Stimulated activated naive CD8-positive, alpha-beta T cell treated with anti-CD3 and anti-CD28 coated beads, Interleukin-15, amount 100 ng/mL, for 72 hours (primary cell): ENCODE data around the gene GPR17.

Experiments used
- ATAC-seq: fragments of 150-1000 bp; cut with Tn5 transposase; 2 replicates; pipeline ENCODE4 v1.10.0; 2021; ENCODE audit warnings: mild to moderate bottlenecking, moderate library complexity
- DNase-seq, 2 donors: peaks; one replicate each; pipeline ENCODE4 v3.0.0; 2021 to 2022
- H3K27ac Mint-ChIP-seq, 2 donors: one replicate each; pipeline ENCODE4 v1.8.0; 2022; ENCODE audit warnings: mild to moderate bottlenecking in 2 of 2, mixed read lengths in 2 of 2, moderate library complexity in 2 of 2
- H3K27me3 Mint-ChIP-seq: one replicate; pipeline ENCODE4 v1.8.0; 2022; ENCODE audit warnings: mixed read lengths
- H3K4me1 Mint-ChIP-seq: one replicate; pipeline ENCODE4 v1.8.0; 2022; ENCODE audit warnings: mild to moderate bottlenecking, mixed read lengths
- H3K4me3 Mint-ChIP-seq, 2 donors: one replicate each; pipeline ENCODE4 v1.8.0; 2022; ENCODE audit warnings: mild to moderate bottlenecking in 2 of 2, mixed read lengths in 2 of 2, moderate library complexity in 1 of 2
- H3K9me3 Mint-ChIP-seq, 2 donors: one replicate each; pipeline ENCODE4 v1.8.0; 2022; ENCODE audit warnings: mixed read lengths in 2 of 2

The GPR17 gene

DNA sequence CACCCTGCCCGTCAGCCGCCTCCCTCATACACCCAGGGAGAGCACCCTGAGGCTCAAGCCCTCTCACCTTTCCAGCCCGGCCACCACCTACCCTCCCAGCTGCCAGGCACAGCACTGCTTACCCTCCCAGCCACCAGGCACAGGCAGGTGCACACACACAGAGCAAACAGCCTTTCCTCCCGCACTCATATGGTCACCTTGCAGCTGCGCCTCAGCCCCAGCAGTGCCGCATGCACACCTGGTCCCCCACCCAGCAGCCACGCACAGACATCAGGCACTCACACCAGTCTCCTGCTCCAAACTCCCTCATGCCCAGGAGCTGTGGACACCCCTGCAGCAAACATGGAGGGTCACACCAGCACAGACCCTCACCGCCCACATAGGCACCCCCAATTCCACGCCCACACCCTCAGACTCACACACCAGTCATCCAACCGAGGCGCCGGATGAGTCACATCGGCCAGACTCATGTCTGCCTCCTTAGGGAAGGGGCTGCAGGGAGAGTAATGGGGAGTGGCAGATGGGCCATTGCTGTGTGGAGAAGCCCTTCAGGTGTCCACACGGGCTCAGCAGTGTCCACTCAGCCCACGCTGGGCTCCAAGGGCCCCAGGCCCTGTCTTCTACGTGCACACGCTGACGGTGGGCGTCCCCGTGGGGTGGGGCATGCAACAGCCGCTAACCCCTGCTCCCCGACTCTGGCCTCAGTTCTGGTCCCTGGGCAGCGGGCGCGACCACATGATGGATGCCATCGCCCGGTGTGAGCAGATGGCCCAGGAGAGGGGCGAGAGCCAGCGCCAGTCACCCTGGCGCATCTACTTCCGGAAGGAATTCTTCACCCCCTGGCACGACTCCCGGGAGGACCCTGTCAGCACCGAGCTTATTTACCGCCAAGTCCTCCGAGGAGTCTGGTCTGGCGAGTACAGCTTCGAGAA, 22.3 kb upstream of the GPR17 start:
- peak in 1 of 2 donors; percentile 4 for DNase-seq
- no peak overlapping the region for H3K27ac Mint-ChIP-seq
- no peaks in the 10 kb centered on the region for H3K4me1 Mint-ChIP-seq
- H3K9me3 Mint-ChIP-seq: no peaks in the 10 kb centered on the region
- no peak for ATAC-seq
- no peaks in the 10 kb centered on the region for H3K27me3 Mint-ChIP-seq
- no peak overlapping the region for H3K4me3 Mint-ChIP-seq

DNA sequence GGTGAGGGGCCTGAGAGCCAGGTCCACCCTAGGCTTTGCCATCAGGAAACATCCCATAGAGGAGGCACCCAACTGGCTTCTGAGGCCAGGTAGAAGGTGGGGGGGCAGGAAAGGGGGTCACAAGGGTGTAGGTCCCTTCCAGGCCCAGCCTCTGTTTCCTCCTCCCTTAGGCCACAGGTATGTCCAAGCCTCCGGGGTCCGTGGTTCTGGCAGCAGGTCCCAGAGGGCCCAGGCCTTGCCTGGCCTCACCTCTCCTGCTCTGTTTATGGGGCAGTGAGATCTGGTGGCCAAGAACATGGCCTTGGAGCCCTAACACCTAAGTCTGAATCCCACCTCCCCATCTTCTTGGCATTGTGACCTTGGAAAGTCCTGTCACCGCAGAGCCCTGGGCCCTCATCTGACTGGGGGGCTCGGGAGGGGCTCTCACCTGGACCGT, 21.6 kb upstream of the GPR17 start:
- no peak for ATAC-seq
- H3K4me1 Mint-ChIP-seq: no peaks in the 10 kb centered on the region

DNA sequence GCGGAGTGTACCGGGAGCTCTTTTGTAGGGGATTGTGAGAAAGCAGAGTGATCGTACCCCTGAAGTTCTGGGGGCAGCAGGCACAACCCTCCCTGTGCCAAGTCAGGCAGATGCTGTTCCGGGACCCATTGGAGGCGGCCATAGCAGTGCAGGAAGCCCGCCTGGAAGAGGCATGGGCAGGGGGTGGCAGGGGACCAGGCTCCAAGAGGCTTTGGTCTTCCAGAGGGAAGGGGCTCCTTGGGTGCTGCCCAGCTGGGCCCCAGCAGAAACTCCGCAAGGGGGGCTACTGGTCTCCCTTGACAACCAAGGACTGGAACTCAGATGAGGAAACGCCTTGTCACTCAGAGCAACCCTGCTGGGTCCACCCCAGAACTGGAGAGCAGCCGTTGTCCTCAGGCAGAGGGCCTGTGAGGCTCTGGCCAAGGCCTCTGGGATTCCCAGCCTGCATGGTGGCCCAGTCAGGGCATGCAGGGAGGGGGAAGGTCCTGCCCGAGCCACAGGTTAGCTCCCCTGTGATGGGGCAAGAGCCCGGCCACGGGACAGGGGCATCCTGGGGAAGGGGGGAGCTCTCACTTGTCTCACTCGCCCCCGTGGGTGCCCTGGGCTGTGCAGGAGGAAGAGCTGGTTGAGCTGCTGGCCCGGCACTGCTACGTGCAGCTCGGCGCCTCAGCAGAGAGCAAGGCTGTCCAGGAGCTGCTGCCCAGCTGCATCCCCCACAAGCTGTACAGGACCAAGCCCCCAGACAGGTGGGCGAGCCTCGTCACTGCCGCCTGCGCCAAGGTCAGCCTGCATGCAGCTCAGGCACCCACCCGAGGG, 21.0 kb upstream of the GPR17 start:
- no peaks in the 10 kb centered on the region for H3K9me3 Mint-ChIP-seq
- no peak for ATAC-seq
- no peak overlapping the region for H3K4me3 Mint-ChIP-seq
- no peaks in the 10 kb centered on the region for H3K27me3 Mint-ChIP-seq
- no peaks in the 10 kb centered on the region for H3K4me1 Mint-ChIP-seq
- peak overlapping the region in 1 of 2 donors; percentile 13 for H3K27ac Mint-ChIP-seq
- no peak for DNase-seq

More for the DNA sequence above, 21.6 kb upstream of the GPR17 start:
- no peak for DNase-seq
- Mint-ChIP-seq H3K27ac (peak overlapping the region in 1 of 2 donors; percentile 13), H3K4me3 (no peak overlapping the region), H3K9me3 (no peaks in the 10 kb centered on the region), H3K27me3 (no peaks in the 10 kb centered on the region)

DNA sequence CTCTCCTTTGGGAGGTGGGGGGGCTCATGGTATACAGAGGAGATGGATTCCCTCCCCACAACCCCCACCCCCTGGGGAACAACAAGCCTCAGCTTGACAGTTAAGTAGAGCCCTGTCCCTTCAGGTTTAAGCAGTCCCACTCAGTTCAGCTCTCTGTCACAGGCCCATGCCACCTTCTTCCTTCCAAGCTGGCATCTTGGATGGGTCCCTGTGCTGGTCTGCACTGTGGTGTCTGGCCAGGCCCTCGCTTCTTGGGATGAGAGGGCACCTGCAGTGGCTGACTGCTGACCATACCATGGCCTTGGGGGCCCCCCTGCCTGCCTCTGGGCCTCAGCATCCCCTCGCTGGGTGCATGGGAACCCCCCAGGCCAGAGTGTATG, 20.4 kb upstream of the GPR17 start:
- no peaks in the 10 kb centered on the region for H3K9me3 Mint-ChIP-seq
- no peak for ATAC-seq
- no peak overlapping the region for H3K4me3 Mint-ChIP-seq
- DNase-seq: no peak
- H3K4me1 Mint-ChIP-seq: no peaks in the 10 kb centered on the region
- no peaks in the 10 kb centered on the region for H3K27me3 Mint-ChIP-seq
- no peak overlapping the region for H3K27ac Mint-ChIP-seq

DNA sequence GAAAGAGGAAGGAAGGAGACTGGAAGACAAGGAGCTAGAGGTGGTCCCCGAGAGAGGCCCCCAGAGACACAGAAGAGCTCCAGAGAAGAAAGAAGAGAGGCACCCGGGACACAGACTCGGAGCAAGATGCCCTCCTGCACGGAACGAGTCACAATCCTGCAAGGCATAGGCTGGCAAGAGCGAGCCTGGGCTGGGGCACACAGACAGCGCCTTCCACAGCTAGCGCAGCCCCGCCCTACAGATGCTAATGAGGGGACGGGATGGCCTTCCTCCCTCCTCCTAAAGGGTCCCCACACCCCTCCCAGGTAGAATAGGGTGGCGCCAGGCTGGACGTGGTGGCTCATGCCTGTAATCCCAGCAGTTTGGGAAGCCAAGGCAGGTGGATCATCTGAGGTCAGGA, 19.8 kb upstream of the GPR17 start:
- ATAC-seq: no peak
- Mint-ChIP-seq H3K27me3 (no peaks in the 10 kb centered on the region), H3K4me1 (no peaks in the 10 kb centered on the region), H3K27ac (peak overlapping the region in 1 of 2 donors; percentile 56), H3K4me3 (no peak overlapping the region), H3K9me3 (no peaks in the 10 kb centered on the region)
- no peak for DNase-seq

DNA sequence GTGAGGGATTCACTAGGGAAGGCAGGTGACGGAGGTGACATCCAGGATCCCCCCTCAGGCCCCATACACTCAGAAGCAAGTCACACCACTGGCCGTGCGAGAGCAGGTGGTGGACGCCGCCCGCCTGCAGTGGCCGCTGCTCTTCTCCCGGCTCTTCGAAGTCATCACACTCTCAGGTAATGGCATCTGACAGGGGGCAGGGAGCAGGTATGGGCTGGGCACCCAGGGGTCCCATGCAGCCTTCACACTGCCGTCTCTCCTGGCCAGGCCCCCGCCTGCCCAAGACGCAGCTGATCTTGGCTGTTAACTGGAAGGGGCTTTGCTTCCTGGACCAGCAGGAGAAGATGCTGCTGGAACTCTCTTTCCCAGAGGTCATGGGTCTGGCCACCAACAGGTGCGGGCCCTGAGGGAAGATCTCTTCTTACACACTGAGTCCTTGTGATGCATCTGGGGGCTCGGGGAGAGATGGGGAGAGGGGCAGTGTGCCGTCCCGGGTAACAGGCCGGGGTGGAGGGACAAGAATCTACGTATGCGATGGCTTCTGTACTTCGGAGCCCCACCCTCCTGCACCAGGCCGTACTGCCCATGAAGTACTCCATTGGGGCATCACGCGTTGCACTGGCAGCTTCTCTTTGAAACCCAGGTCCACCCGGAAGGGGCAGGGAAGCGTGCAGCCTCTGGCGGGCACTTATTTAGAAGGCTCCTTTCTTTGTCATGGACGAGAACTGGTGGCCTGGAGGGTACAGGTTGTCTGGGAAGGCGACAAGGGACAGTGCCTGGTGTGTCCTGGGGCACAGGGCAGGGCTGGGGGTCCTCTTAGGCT, 18.8 kb upstream of the GPR17 start:
- ATAC-seq (no peak), DNase-seq (no peak)
- H3K4me1 Mint-ChIP-seq: no peaks in the 10 kb centered on the region
- no peaks in the 10 kb centered on the region for H3K27me3 Mint-ChIP-seq
- H3K27ac Mint-ChIP-seq: no peak overlapping the region
- H3K4me3 Mint-ChIP-seq: no peak overlapping the region
- H3K9me3 Mint-ChIP-seq: no peaks in the 10 kb centered on the region

- H3K4me1 Mint-ChIP-seq: peaks cover 8% of the 10 kb centered on the region
- H3K9me3 Mint-ChIP-seq: no peaks in the 10 kb centered on the region
- DNase-seq: no peak
- no peak overlapping the region for H3K4me3 Mint-ChIP-seq
- no peaks in the 10 kb centered on the region for H3K27me3 Mint-ChIP-seq
- no peak overlapping the region for H3K27ac Mint-ChIP-seq
- ATAC-seq: no peak
These were observed 18.0 kb upstream of the GPR17 start for GRCh38 chr2:127627740-127628571.

DNA sequence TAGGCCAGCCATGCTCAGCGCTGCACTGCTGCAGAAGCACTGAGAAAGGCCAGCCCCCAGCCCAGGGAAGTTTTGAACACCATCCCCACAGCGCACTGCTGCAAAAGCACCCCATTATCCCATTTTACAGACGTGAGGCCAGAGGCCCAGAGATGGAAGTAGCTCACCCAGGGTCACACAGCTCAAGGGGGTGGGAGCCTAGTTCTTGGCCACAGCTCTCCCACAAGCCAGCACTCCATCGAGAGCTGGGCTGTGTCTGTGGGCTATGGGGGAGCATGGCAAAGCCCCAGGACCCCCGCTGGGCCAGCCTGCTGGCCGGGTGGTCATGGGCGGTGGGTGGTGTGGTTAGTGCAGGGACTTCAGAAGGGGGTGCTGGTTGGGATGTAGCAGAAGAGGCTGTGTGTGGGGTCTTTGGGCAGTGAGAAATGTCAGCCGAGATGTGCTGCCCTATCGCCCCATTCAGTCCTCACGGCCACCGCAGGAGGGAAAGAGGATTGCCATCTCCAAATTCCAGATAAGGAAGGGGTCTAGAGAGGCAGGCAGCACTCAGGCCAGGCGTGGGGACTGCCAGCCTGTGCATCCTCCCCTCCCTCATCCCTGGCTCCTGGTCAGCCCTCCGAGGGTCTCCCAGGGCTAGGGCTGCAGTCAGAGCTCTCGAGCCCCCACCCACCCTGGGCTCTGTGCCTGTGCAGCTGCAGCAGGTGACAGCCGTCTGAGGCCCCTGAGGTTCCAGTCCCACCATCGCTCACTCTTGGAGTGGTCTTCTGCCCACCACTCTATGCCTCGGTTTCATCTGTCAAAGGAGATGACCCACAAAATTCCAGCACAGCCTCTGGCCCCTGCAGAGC, 17.0 kb upstream of the GPR17 start:
- no peaks in the 10 kb centered on the region for H3K27me3 Mint-ChIP-seq
- H3K9me3 Mint-ChIP-seq: no peaks in the 10 kb centered on the region
- H3K4me3 Mint-ChIP-seq: no peak overlapping the region
- peaks cover 18% of the 10 kb centered on the region for H3K4me1 Mint-ChIP-seq
- DNase-seq (no peak), ATAC-seq (no peak)
- H3K27ac Mint-ChIP-seq: no peak overlapping the region

- Mint-ChIP-seq H3K4me3 (no peak overlapping the region), H3K4me1 (peaks cover 23% of the 10 kb centered on the region), H3K27me3 (no peaks in the 10 kb centered on the region), H3K27ac (no peak overlapping the region), H3K9me3 (no peaks in the 10 kb centered on the region)
- ATAC-seq (no peak), DNase-seq (no peak)
These were observed 16.3 kb upstream of the GPR17 start for GRCh38 chr2:127629637-127630036.

- no peaks in the 10 kb centered on the region for H3K9me3 Mint-ChIP-seq
- peak overlapping the region in 1 of 2 donors; percentile 9 for H3K27ac Mint-ChIP-seq
- ATAC-seq (no peak), DNase-seq (no peak)
- no peak overlapping the region for H3K4me3 Mint-ChIP-seq
- H3K27me3 Mint-ChIP-seq: no peaks in the 10 kb centered on the region
- H3K4me1 Mint-ChIP-seq: peaks cover 29% of the 10 kb centered on the region
These were observed 15.7 kb upstream of the GPR17 start for GRCh38 chr2:127630096-127630863.

DNA sequence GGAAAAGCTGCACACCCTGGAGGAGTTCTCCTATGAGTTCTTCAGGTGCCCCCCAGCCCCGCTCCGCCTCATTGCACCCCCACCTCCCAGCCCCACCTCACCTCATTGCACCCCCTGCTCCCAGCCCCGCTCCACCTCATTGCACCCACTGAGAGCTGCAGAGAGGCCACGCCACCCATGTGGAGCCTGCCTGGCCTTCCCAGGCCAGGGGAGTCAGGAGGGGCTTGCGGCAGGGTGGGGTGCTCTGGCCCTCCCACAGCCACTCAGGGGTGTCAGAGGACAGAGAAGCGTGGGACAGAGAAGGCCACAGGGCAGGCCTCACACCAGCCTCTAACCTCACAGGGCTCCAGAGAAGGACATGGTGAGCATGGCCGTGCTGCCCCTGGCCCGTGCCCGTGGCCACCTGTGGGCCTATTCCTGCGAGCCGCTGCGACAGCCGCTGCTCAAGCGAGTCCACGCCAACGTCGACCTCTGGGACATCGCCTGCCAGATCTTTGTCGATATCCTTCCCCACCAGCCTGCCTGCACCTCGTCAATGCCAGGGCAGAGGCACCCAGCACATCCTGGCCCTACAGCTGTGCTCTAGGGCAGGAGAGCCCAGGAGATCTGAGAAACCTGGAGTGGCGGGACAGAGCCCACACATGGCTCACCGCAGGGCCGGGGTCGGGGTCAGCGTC, 15.0 kb upstream of the GPR17 start:
- Mint-ChIP-seq H3K4me3 (no peak overlapping the region), H3K9me3 (no peaks in the 10 kb centered on the region), H3K27ac (no peak overlapping the region), H3K27me3 (no peaks in the 10 kb centered on the region), H3K4me1 (peaks cover 34% of the 10 kb centered on the region)
- DNase-seq (no peak), ATAC-seq (peak; percentile 5)

DNA sequence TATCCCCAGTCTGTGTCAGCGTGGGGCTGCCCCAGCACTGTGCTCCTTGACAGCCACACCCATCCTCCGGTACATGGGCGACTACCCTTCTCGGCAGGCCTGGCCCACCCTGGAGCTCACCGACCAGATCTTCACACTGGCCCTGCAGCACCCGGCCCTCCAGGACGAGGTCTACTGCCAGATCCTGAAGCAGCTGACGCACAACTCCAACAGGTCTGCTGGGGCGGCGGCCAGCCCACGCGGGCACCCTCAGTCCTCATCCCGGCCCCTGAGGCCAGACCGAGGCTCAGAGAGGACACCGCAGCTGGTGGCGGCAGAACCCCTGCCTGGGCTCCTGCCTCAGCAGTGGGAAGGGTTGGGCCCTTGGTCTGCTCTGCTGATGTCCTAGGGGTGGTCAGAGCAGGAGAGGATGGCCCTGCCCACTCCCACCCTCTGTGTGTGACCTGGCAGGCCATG, 14.4 kb upstream of the GPR17 start:
- ATAC-seq (no peak), DNase-seq (no peak)
- Mint-ChIP-seq H3K4me1 (peaks cover 39% of the 10 kb centered on the region), H3K27me3 (no peaks in the 10 kb centered on the region), H3K27ac (no peak overlapping the region), H3K4me3 (no peak overlapping the region), H3K9me3 (no peaks in the 10 kb centered on the region)

DNA sequence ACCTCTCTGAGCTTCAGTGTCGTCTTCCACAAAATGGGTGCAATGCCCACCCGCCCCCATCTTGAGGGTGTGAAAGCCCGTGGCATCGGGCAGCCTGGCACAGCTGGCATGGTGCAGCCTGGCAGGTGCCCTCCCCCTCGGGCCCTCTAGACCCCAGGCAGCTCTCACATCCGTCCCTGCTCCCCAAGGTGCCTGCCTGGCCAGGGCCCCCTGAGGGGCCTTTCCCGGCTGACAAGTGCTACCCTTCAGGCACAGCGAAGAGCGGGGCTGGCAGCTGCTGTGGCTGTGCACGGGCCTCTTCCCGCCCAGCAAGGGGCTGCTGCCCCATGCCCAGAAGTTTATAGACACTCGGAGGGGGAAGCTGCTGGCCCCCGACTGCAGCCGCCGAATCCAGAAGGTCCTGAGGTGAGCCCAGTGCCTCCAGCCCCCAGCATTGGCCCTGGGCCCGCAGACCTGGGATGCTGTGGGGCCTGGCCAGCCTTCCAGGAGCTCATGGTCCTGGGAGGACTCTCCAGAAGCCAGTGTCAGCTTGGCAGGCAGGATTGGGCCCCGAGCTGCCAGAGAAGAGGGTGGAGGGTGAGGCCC, 13.9 kb upstream of the GPR17 start:
- no peak for DNase-seq
- no peak overlapping the region for H3K4me3 Mint-ChIP-seq
- no peak overlapping the region for H3K27ac Mint-ChIP-seq
- no peaks in the 10 kb centered on the region for H3K9me3 Mint-ChIP-seq
- peaks cover 44% of the 10 kb centered on the region for H3K4me1 Mint-ChIP-seq
- no peaks in the 10 kb centered on the region for H3K27me3 Mint-ChIP-seq
- ATAC-seq: no peak
